OCI-LY7 (cell line): Measurements from ENCODE around the gene LCMT2. TPM values are rescaled to one million over a fixed set of nuclear protein-coding genes. Genes with fewer than 3 reads are reported as not detected.

Experiments used
- BruUV-seq: library from RNA; stranded (reverse); fragments of 400-500 nt; replicated peaks from 2 replicates; lab custom pipeline; 2021; lab: Mats Ljungman, UMichigan
- CTCF ChIA-PET: fragments of 300-600 bp; sonication (Branson Sonifier 250); formaldehyde crosslinking; loops from one replicate; lab custom pipeline; 2022; ENCODE audit warnings: antibody characterized with exemption; ENCODE audit not compliant: unreplicated experiment; lab: Charles Lee
- POLR2A ChIA-PET: fragments of 300-600 bp; sonication (Branson Sonifier 250); formaldehyde crosslinking; loops from one replicate; lab custom pipeline; 2022; ENCODE audit warnings: antibody characterized with exemption; lab: Charles Lee
- DNase-seq: peaks from one replicate; pipeline ENCODE4 v3.0.0-alpha.2; 2015; ENCODE audit warnings: low spot score
- H2AFZ ChIP-seq: fragments of 200-600 bp; sonication (generic), shearing (Covaris generic); 2 replicates; pipeline ENCODE4 v1.6.1; 2014; ENCODE audit warnings: mild to moderate bottlenecking, antibody characterized with exemption, low read length, moderate library complexity
- H3K27ac ChIP-seq: fragments of 200-600 bp; sonication (generic); 2 replicates; pipeline ENCODE4 v1.5.1; 2014; ENCODE audit warnings: mixed run types, low read depth, mild to moderate bottlenecking, moderate library complexity, low read length, inconsistent platforms; ENCODE audit not compliant: poor library complexity, severe bottlenecking
- H3K36me3 ChIP-seq: fragments of 200-600 bp; sonication (generic); 2 replicates; pipeline ENCODE4 v1.6.1; 2014; ENCODE audit warnings: mild to moderate bottlenecking, antibody characterized with exemption, low read length, moderate library complexity, mixed read lengths; ENCODE audit not compliant: insufficient read depth
- H3K4me1 ChIP-seq: fragments of 200-600 bp; sonication (generic); 2 replicates; pipeline ENCODE4 v1.5.1; 2014; ENCODE audit warnings: mild to moderate bottlenecking, low read length; ENCODE audit not compliant: insufficient read depth, poor library complexity, severe bottlenecking
- H3K4me2 ChIP-seq: fragments of 200-600 bp; sonication (generic); 2 replicates; pipeline ENCODE4 v1.6.1; 2014; ENCODE audit warnings: mild to moderate bottlenecking, low read length
- H3K4me3 ChIP-seq: fragments of 200-600 bp; sonication (generic); 2 replicates; pipeline ENCODE4 v1.5.1; 2014; ENCODE audit warnings: mild to moderate bottlenecking, low read depth, low read length; ENCODE audit not compliant: poor library complexity, severe bottlenecking
- H3K79me2 ChIP-seq: fragments of 200-600 bp; sonication (generic); 2 replicates; pipeline ENCODE4 v1.6.1; 2016; ENCODE audit warnings: low read depth, mild to moderate bottlenecking, low read length, moderate library complexity, mixed read lengths; ENCODE audit not compliant: insufficient read depth
- H3K9me2 ChIP-seq: fragments of 200-600 bp; sonication (generic); 2 replicates; pipeline ENCODE4 v1.6.1; 2016; ENCODE audit warnings: mild to moderate bottlenecking, low read length, mixed read lengths; ENCODE audit not compliant: insufficient read depth
- H3K9me3 ChIP-seq: fragments of 200-600 bp; sonication (generic); 2 replicates; pipeline ENCODE4 v1.6.1; 2014; ENCODE audit warnings: mild to moderate bottlenecking, mixed run types, low read length, mixed read lengths
- H4K20me1 ChIP-seq: fragments of 200-600 bp; sonication (generic); 2 replicates; pipeline ENCODE4 v1.6.1; 2014; ENCODE audit warnings: mild to moderate bottlenecking, antibody characterized with exemption, low read length, moderate library complexity, mixed read lengths; ENCODE audit not compliant: insufficient read depth
- CTCF ChIP-seq: fragments of 200-600 bp; sonication (generic); conservative IDR thresholded peaks from 2 replicates; pipeline ENCODE4 v1.5.1; 2014; ENCODE audit warnings: mild to moderate bottlenecking, antibody characterized with exemption, low read length, moderate library complexity, mixed read lengths
- EZH2phosphoT487 ChIP-seq: fragments of 200-600 bp; sonication (generic); IDR thresholded peaks from 2 replicates; pipeline ENCODE4 v1.6.1; 2018; ENCODE audit warnings: low read depth, borderline replicate concordance, mild to moderate bottlenecking, mixed run types, antibody characterized with exemption, low read length, moderate library complexity, mixed read lengths
- intact Hi-C: fragments of 100-400 bp; cut with micrococcal nuclease; formaldehyde crosslinking; loops from one replicate; pipeline ENCODE4 v1.10.0; 2022; ENCODE audit not compliant: unreplicated experiment
- total RNA-seq, 2 experiments: library from RNA; depleted of rRNA in 1 of 2; stranded (reverse); fragments of >200 nt in 1 of 2; shearing (Covaris generic) in 1 of 2; gene quantifications; 2 replicates each; pipeline ENCODE4 v1.2.3, GENCODE V29; 2014 to 2022

Gene LCMT2
- total RNA-seq, 2 experiments from 2014 or later, result 10.5 to 22.1 TPM

GRCh38 chr15:43275740-43276562 lies 54.4 kb downstream of the LCMT2 start:
- intact Hi-C loops, result no loop called here
- Histone ChIP-seq H3K4me3 (no peak overlapping the region), H3K79me2 (no peaks in the 10 kb centered on the region), H3K9me2 (no peaks in the 10 kb centered on the region), H2AFZ (no peak overlapping the region), H3K9me3 (no peaks in the 10 kb centered on the region), H3K4me1 (peaks cover 2% of the 10 kb centered on the region), H4K20me1 (no peaks in the 10 kb centered on the region), H3K27ac (no peak overlapping the region), H3K36me3 (no peaks in the 10 kb centered on the region), H3K4me2 (no peak overlapping the region)
- POLR2A ChIA-PET, result interaction anchor here (0.8 kb wide), 1 partner anchor 45 kb away, joined by 3 read pairs; no protein-coding TSS in a partner anchor
- DNase-seq, result no peak
- no TSS peak for BruUV-seq
- CTCF ChIA-PET, result no interaction called here
- TF ChIP-seq CTCF (no peak), EZH2phosphoT487 (no peak)

- no peak for DNase-seq
- H2AFZ ChIP-seq, result no peak overlapping the region
- no peak overlapping the region for H3K4me3 ChIP-seq
- intact Hi-C loops, result no loop called here
- ChIA-PET CTCF (no interaction called here), POLR2A (no interaction called here)
- no peak overlapping the region for H3K27ac ChIP-seq
- TF ChIP-seq EZH2phosphoT487, result no peak
- no peak for TF ChIP-seq CTCF
- no peaks in the 10 kb centered on the region for H3K9me3 ChIP-seq
- no peaks in the 10 kb centered on the region for H4K20me1 ChIP-seq
- no peaks in the 10 kb centered on the region for H3K36me3 ChIP-seq
- H3K79me2 ChIP-seq, result no peaks in the 10 kb centered on the region
- BruUV-seq, result no TSS peak
- no peaks in the 10 kb centered on the region for H3K9me2 ChIP-seq
- no peak overlapping the region for H3K4me2 ChIP-seq
- H3K4me1 ChIP-seq, result peaks cover 7% of the 10 kb centered on the region
Measured at GRCh38 chr15:43274136-43274535, 56.2 kb downstream of the LCMT2 start.

Other genes starting within 250 kb of the LCMT2 start
- gene UBR1, start 224.5 kb downstream of the LCMT2 start, total RNA-seq (2014; rRNA removed; shearing (Covaris generic)), result 19.8 and 20.7 TPM in 2 replicates
- 33.5 and 38.9 TPM in 2 replicates for gene UBR1, start 224.5 kb downstream of the LCMT2 start, total RNA-seq (2022)
- gene TMEM62, start 197.0 kb downstream of the LCMT2 start, total RNA-seq (2014; rRNA removed; shearing (Covaris generic)), result 24.2 and 26.4 TPM in 2 replicates
- 27.1 and 27.4 TPM in 2 replicates for gene TMEM62, start 197.0 kb downstream of the LCMT2 start, total RNA-seq (2022)
- 46.9 and 56.0 TPM in 2 replicates for gene CCNDBP1, start 145.2 kb downstream of the LCMT2 start, total RNA-seq (2014; rRNA removed; shearing (Covaris generic))
- gene CCNDBP1, start 145.2 kb downstream of the LCMT2 start, total RNA-seq (2022), result 53.1 and 70.0 TPM in 2 replicates
- not detected in 2 replicates for gene EPB42, start 109.6 kb downstream of the LCMT2 start, total RNA-seq (2014; rRNA removed; shearing (Covaris generic))
- not detected in 2 replicates for gene EPB42, start 109.6 kb downstream of the LCMT2 start, total RNA-seq (2022)
- not detected in 2 replicates for gene TGM5, start 63.6 kb downstream of the LCMT2 start, total RNA-seq (2014; rRNA removed; shearing (Covaris generic))
- gene TGM5, start 63.6 kb downstream of the LCMT2 start, total RNA-seq (2022), result not detected in 2 replicates
- gene TGM7, start 28.3 kb downstream of the LCMT2 start, total RNA-seq (2014; rRNA removed; shearing (Covaris generic)), result not detected in 2 replicates
- gene TGM7, start 28.3 kb downstream of the LCMT2 start, total RNA-seq (2022), result not detected in 2 replicates
- gene ZSCAN29, start 40.5 kb upstream of the LCMT2 start, total RNA-seq (2014; rRNA removed; shearing (Covaris generic)), result 70.6 and 73.7 TPM in 2 replicates
- 30.2 and 34.5 TPM in 2 replicates for gene ZSCAN29, start 40.5 kb upstream of the LCMT2 start, total RNA-seq (2022)
- 31.4 and 36.0 TPM in 2 replicates for gene TUBGCP4, start 40.5 kb upstream of the LCMT2 start, total RNA-seq (2014; rRNA removed; shearing (Covaris generic))
- 43.9 and 44.9 TPM in 2 replicates for gene TUBGCP4, start 40.5 kb upstream of the LCMT2 start, total RNA-seq (2022)
- gene TP53BP1, start 162.6 kb upstream of the LCMT2 start, total RNA-seq (2014; rRNA removed; shearing (Covaris generic)), result 69.3 and 88.1 TPM in 2 replicates
- 51.8 and 55.1 TPM in 2 replicates for gene TP53BP1, start 162.6 kb upstream of the LCMT2 start, total RNA-seq (2022)
- gene MAP1A, start 187.0 kb upstream of the LCMT2 start, total RNA-seq (2014; rRNA removed; shearing (Covaris generic)), result 3.8 and 4.0 TPM in 2 replicates
- 2.7 and 3.3 TPM in 2 replicates for gene MAP1A, start 187.0 kb upstream of the LCMT2 start, total RNA-seq (2022)